Inferior parietal cortex (tissue), 1 donor: Measurements from ENCODE around the gene CD151.

Experiments used
- DNase-seq: peaks from one replicate; pipeline ENCODE4 v3.0.0-alpha.2; 2016; ENCODE audit errors: extremely low spot score

CD151 gene

DNA sequence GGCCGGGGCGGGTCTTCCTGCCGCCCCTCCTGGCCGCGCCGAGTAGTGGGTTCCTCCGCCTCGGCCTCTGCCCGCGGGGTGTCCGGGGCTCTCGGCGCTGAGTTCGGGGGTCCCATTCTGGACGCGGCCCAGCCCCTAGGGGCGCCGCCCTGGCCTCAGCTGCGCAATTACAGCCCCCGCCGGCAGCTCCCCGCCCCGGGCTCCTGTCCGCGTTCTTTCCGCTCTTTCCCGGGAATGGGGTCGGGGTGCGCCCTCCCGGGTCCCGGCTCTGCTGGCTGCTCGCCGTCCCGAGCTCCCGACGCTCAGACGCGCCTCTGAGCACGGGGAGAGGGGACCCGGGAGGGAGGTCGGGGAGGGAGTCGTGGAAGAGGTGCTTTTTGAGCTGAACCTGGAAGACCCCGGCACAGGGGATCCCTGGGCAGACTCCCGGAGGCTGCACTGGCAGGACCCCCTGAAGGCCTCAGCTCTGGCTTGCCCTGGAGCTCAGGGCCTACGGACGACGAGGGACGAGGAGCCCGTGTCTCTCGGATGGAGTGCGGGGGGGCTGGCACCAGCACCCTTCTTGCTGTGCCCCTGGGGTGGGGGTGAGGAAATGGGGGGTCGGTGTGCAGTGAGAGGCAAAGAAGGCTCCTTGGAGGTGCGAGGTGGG, 10.5 kb downstream of the CD151 start:
- DNase-seq: no peak

DNA sequence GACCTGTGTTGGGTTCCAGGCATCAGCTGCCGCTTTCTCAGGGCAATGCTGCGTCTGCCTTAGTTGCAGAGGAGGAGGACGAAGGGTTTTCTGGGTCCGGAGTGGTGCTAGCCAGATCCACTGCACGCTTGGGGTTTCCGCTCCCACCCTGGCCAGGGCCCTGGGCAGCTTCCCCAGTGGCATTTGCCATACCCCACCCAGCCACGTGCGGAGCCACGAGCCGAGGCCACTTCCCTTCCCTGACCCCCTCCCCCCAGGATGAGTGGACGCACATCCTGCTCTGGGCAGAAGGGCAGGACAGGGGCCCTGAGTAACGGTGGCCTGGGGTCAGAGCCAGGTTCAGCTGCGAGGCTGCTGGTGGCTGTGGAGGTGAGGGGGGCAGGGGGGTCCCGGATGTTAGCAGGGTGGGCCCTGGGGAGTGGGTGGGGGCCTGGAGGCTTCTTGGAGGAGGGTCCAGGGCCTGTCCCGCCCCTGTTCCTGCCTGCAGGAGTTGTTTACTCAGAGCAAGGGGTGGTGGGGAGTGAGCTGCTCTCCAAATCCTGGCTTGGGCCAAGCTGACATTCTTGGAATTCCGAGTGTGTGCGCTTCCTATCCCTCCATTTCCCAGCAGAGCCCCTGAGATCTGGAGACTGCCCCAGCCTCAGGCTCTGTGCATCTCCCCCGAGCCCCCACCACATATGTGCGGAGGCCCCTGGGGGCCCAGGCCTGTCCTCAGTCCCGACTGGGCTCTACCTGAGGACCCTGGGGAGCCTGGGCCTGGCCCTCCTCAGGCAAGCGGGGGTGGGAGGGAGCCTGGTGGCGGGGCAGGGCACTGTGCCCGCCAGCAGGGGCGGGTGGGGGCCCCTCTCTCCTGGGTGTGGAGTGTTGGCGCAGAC, 11.3 kb downstream of the CD151 start:
- no peak for DNase-seq

DNA sequence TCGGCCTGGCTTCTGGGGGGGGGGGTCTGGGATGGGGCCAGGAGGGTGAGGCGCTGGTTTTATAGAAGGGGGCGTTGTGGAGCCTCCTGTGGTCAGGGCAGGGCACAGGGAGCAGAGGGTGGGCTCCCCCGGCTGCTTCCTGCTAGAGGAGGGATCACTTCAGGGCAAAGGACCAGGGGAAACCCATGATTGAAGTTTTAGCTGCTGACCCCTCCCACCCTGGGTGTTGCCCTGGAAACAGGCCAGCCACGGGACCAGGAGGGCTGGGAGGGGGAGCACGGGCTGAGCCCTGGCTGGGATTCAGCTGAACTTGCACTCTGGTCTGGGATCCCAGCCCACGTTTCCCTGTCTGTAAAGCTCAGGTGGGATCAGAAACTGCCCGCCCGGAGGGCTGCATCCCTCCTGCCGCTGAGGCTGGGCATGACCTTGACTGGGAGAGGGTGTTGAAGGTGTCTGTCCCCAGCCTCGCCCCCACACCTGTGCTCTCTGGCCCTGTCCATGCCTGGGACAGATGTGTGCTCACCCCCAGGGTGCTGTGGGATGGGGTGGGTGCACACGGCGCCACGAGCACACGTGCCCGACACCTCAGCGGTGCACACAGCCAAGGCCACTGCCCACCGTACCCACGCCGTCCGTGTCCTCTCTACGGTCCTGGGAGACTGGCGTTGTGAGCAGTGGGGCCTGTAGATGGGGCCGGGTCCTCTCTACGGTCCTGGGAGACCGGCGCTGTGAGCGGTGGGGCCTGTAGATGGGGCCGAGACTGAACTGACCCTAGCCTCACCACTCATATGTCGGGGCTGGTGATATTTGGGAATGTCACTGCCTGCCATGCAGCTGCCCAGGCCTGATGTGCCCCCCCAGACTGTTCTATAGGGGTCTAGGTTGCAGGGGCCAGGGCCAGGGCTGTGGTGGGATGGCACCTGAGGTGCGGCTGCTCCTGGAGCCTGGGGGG, 12.2 kb downstream of the CD151 start:
- DNase-seq: no peak

DNA sequence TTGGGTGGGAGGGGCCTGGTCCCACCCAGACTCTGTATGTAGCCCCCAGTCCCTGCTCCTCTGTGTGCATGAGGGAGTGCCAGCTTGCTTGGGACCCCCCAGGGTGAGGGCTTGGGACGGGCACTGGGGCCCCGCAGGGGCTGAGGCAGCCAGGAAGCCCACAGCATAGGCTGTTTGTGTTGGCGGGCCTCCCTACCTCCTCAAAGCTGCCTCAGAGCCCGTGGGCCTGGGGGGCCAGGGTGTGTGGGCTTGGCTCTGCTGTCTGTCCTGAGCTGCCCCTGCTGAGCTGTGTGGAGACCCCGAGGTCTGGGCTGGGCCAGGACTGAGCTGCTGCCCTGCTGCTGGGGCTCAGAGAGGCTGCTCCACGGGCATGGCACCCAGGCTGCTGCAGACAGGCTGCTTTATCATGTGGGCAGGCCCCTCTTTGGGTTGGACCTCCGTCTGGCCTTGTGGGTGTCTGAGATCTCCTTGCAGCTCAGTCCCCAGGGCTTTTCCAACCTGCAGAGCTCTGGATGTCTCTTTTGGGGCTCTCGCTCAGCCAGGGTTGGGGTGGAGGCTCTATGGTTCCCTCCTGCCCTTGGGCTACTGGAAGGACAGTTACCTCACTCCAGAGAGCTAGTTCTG, 13.2 kb downstream of the CD151 start:
- no peak for DNase-seq

DNA sequence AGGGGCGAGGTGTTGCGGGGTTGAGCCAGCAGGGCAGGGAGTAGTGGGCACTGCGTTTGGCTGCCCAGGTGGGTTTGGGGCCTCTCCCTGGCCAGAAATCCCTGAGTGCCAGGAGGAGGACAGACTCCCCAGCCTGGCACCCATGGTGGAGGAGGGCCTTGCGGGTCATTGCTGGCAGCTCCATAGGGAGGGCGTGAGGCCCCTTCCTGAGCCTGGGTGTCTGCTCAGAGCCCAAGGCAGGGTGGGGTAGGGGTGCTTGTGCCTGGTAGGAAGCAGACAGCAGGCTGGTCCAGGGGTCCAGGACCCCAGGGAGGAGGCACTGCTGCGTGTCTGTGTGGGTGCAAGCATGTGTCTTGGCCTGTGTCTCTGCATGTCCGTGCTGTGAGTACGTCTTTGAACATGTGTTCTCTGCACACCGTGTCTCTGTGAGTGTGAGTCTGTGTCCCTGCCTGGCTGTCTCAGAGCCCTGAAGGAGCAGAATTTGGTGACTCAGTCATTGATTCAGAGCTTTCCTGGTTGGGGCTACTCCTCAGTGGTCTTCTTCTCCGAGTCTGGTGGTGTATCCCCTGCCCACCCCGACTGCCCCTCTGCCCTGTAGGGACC, 13.8 kb downstream of the CD151 start:
- DNase-seq: no peak

DNA sequence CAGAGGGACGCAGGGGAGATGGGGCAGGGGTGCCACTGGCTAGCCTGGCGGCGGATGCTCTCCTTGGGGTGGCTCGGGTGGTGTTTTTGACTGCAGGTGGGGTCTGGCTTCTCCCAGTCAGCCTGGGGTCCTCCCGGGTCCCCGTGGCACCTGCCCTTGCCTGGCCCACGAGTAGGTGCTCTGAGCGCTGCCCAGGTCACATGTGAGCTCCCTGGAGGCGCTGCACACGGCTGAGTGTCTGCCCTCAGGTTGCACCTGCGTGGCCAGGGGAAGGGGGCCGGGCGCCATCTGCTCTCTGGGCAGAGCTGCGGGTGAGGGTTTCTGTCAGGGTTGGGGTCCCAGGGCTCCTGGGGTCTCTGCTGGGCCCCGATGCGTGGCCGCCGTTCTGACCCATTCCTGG, 15.1 kb downstream of the CD151 start:
- DNase-seq: no peak

DNA sequence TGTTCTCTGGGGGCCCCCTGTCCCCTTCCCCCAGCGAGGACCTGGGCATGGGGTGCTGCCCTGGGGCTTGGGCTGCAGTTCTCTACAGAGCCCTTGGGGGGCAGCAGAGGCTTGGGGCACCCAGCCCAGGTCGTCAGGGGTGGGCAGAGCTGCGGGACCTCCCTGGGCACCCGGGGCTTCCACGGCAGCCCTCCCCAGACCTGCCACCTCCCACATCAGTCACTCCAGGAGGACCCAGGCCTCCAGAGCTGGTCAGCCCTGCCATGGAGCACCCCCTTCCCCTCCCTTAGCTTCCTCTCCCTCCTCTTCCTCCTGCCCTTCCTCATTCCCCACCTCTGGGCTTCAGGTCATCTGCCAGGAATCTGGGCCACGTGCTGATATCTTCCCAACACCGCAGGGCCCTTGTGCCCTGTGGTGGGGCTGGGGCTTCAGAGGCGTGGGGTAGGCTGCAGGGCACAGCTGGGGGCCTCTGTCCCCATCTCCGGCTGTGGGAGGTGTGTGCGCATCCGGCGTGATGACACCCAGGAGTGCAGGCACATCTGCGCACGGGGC, 15.7 kb downstream of the CD151 start:
- no peak for DNase-seq

DNA sequence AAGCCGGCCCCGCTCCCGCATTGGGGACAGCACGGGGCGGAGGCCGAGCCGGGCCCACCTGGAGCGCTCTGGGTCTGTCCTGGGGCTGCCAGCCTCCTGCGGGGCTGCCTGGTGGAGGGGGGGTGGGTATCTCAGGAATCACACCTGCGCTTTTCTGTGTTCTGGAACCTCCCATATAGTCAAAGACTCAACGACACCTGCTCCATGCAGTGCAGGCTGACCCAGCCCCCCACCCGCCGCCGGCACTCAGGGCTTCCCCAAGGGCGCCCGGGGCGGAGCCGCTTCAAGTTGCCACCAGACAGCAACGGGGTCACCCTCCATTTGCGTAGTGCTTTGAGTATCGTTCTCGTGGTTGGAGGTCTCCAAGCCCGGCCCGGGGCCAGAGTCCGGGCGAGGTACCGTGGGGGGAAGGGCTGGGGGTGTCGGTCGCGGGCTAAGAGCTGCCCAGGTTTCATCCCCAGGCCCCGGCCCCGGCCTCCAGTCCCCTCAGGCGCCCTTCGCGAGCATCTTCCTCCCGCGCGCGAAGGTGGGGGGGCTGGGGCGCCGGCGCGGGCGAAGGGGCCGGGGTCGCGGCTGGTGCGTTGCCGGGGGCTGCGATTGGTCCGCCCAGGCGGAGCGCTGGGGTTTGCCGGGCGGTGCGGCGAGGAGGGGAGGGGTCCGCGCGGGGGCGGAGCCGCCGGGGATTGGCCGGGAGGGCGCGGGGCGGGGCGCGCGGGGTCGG, 16.5 kb downstream of the CD151 start:
- no peak for DNase-seq

DNA sequence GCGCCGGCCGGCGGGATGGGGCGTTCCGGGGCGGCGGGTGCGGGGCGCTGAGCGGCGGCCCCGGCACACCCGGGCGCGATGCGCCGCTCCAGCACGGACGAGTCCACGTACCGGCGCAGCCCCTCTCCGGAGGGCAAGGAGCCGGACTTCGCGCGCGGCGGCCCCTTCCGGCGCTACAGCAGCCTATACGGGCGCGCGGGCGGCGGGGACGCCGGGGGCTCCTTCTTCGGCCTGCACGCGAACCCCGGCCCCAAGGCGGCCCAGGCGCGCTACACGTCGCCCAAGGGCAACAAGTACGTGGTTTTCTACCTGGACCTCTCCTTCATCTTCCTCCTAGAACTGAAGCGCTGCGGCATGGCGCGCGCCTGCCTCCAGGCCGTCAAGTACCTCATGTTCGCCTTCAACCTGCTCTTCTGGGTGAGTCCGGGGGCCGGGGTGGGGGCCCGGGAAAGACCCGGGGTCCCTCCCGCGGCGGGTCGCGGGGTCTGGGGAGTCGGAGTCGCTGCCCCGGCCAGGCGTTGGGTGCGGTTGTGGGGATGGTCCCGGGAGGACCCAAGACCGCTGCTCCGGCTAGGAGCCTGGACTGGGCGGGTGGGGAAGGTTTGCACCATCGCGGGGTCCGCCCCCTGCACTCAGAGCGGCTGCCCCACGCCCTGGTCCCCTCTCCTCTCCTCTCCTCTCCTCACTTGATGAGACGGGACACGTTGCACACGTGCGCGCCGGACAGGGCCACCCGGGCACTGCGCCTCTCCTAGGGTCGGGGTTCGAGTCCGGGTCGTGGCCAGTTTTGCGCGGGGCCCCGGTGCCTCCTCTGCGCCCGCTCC, 17.4 kb downstream of the CD151 start:
- no peak for DNase-seq

DNA sequence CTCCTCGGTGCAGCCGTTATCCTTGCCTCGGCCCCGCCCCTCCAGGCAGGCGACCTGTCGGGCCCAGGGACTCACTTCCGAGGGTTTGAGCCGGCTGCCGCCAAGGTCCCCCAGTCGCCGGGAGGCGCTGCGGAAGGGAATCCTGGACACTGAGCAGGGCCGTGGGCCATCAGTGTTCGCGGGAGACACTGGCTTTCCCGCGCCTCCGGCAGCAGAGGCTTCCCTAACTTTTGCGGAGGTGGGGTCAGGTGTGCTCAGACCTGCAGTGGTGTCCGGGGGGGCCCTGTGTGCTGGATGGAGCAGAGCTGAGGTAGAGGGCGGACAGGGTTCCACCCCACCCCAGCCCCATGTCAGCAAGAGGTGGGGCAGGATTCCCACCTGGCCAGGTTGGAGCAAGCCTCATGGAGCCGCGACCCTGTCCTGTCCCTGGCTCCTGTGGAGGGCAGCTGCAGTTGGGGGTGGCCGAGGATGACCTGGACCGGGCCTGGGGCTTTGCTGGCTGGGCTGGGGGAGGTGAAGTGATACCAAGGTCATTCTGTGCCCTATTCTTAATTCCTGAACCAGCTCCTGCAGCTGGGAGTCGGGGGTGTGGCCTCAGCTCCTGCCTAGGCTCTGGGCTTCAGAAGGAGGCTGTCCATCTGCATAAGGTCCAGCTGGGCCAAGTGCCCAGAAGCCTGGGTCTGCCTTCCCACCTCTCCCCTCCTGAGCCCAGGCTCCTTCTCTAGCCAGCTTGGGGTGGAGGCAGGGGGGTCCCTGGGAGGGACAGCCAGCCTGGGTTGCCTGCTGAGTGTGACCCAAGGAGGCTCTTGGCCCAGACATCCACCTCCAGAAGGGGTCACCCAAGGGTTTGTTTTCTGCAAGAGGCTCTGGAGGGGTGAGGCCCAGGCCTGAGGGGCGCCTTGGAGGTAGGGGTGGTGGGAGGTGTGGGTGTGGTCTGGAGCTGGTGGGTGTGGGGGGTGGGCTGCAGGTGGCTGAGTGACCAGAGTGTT, 18.3 kb downstream of the CD151 start:
- DNase-seq: no peak

DNA sequence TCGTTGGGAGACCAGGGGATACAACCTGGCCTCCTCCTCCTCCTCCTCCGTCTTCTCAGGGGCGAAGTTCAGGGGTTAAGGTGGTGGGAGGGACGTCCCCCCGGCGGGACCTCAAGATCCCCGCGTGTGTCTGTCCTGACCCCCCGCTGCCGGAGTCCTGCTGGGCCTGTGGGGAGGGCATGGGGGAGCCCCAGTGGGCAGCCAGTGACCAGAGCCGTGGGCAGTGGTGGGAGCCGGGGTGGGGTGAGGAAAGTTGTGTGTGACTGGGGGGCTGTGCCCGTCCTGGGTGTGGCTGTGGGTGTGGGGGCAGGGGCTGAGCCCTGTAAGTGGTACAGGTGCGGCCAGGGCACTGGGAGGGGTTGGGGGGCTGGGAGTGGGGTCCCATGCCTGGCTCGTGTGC, 20.0 kb downstream of the CD151 start:
- no peak for DNase-seq

DNA sequence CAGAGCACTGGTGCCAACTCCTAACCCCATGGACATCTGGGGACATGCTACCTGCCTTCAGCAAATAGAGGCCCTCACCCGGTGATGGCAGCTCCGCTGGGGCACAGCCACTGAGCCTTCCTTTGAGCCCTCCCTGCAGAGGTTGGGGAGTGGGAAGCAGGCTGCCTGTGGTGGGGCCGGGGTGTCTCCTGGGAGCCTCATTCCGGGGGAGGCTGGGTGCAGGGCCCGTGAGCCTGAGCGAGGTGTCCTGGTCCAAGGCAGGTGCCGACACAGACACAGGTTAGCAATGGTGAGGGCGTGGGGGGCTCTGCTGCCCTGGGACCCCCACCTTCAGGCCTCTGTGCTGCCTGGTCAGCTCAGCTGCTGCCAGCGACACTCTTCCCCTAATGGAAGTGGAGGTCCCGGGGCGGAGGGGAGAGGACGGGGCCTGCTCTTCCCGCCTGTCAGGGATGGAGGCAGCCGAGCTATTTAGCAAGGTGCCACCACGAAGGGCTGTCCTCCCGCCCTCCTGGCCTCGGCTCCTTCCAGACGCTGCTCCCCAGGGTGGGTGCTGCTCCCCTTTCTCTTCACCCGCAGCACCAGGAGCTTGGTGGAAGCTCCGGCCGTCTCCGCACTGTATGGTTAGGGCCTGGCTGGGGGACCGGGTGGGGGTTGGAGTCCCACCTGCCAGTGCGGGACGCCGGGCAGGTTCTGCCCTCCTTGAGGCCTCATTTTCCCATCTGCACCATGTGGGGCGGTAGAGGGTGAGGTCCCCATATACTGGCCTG, 21.1 kb downstream of the CD151 start:
- DNase-seq: no peak

DNA sequence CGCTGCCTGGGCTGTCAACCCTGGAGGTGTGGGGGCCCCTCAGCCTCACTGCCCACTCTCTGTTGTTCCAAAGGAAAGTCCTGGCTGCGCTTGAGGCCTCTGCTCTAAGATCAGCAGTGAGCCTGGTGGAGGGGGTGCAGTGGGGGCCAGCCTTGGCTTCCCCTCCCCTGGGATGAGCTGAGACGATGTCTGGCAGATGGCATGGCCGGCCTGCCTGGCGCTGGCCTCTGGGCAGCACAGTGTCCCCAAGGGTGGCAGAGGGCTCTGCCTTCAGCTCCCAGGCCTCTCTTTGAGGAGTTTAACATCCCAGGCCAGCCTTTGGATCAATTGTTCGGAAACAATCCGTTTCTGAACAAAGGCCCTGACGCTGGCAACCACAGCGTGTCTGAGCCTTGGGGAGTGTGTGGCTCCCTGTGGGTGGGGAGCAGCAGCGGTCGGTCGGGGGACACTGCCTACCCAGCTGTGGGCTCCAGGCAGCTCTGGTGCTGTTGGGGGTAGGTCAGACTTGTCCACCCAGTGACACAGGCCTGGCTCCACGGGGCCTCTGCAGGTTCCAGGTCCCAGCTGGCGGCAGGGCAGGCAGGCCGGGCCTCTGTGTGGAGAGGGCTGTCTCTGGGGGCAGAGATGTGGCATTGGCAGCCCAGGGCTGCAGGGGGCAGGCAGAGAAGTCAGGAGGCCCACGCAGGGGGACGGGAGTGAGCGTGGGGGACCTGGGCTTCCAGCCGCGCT, 22.0 kb downstream of the CD151 start:
- DNase-seq: no peak

DNA sequence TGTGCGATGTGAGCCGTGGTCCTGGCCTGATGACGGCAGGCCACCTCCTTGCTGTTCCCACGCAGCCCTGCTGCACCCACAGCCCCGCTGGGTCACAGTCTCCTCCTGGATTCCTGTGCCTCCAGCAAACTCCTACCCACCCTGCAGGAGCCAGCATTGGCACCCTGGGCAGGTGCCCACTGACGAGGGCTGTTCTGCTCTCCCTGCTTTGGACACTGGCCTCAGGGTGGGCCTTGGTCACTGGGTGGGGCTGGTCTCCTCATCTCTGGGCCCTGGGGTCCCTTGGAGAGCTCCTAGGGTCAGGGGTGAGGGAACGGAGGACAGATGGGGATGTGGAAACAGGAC, 22.6 kb downstream of the CD151 start:
- no peak for DNase-seq

DNA sequence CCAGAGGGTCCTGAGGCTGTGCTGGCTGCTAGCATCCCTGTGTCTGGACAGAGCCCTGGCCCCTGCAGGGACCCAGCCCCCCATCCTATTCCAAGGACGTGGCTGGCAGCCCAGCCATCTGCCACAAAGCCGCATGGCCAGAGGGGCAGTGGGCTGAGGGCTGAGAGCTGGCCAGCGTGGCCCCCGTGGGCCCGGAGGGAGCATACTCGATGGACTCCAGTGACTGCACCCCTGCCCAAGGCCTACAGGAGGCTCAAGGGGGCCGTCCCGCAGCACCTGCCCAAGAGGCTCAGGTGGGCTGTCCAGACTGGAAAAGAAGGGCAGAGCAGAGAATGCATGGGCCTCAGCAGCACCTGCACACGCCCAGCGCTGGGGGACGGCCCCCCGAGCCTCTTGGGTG, 23.0 kb downstream of the CD151 start:
- no peak for DNase-seq

DNA sequence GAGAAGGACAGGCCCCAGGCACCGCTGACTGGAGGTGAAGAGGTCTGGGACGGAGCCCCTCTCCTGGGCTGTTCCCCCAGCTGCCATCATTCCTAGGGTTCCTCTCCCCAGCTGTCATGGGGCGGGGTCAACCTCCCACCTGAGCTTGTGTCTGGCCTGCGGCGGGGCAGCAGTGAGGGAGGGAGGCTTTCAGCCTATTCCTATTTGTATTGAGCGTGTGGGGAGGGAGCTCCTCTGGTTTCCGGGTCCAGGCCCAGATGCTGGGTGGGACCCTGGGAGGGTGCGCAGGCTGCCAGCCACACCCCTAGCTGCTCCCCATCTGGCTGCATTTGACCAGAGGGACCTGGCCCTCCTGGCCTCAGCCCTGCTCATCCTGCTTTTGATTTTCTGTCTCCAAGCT, 23.6 kb downstream of the CD151 start:
- no peak for DNase-seq
